Effector memory CD4-positive, alpha-beta T cell (primary cell): ENCODE data around the gene RIIAD1.
"Not testable (repeated sequence)": the region's sequence is repeated elsewhere in the genome, so short reads cannot be mapped to it uniquely, and the experiment has no call there.

Source experiments
- DNase-seq, 3 donors: peaks; one replicate each; pipeline ENCODE4 v3.0.0-alpha.2; 2020
- H3K27ac ChIP-seq: 2 replicates; pipeline ENCODE4 v1.7.0; 2013; ENCODE audit warnings: mild to moderate bottlenecking, low read length, moderate library complexity; ENCODE audit not compliant: insufficient read depth, poor library complexity, severe bottlenecking
- H3K27me3 ChIP-seq: replicated peaks from 2 replicates; pipeline ENCODE4 v1.7.0; 2013; ENCODE audit warnings: mild to moderate bottlenecking, low read length; ENCODE audit not compliant: insufficient read depth, control insufficient read depth, poor library complexity, severe bottlenecking
- H3K36me3 ChIP-seq: 2 replicates; pipeline ENCODE4 v1.7.0; 2013; ENCODE audit warnings: mild to moderate bottlenecking, low read length, moderate library complexity; ENCODE audit not compliant: control insufficient read depth, insufficient read depth
- H3K4me1 ChIP-seq: 2 replicates; pipeline ENCODE4 v1.7.0; 2013; ENCODE audit warnings: low read length, mild to moderate bottlenecking; ENCODE audit not compliant: control insufficient read depth, insufficient read depth, poor library complexity, severe bottlenecking
- H3K4me3 ChIP-seq: 2 replicates; pipeline ENCODE4 v1.7.0; 2013; ENCODE audit warnings: low read length, low read depth, mild to moderate bottlenecking; ENCODE audit not compliant: insufficient read depth, poor library complexity, severe bottlenecking
- H3K9me3 ChIP-seq: 2 replicates; pipeline ENCODE4 v1.7.0; 2013; ENCODE audit warnings: mild to moderate bottlenecking, low read length, moderate library complexity; ENCODE audit not compliant: control insufficient read depth

RIIAD1 gene

GRCh38 chr1:151760597-151761385 is 39.5 kb downstream of the RIIAD1 start:
- H3K27ac ChIP-seq, result no peak overlapping the region
- H3K4me1 ChIP-seq, result peaks cover 10% of the 10 kb centered on the region
- no peak for DNase-seq
- no peak overlapping the region for H3K4me3 ChIP-seq
- H3K27me3 ChIP-seq, result no peaks in the 10 kb centered on the region
- H3K36me3 ChIP-seq, result peaks cover 37% of the 10 kb centered on the region
- H3K9me3 ChIP-seq, result no peaks in the 10 kb centered on the region

DNA sequence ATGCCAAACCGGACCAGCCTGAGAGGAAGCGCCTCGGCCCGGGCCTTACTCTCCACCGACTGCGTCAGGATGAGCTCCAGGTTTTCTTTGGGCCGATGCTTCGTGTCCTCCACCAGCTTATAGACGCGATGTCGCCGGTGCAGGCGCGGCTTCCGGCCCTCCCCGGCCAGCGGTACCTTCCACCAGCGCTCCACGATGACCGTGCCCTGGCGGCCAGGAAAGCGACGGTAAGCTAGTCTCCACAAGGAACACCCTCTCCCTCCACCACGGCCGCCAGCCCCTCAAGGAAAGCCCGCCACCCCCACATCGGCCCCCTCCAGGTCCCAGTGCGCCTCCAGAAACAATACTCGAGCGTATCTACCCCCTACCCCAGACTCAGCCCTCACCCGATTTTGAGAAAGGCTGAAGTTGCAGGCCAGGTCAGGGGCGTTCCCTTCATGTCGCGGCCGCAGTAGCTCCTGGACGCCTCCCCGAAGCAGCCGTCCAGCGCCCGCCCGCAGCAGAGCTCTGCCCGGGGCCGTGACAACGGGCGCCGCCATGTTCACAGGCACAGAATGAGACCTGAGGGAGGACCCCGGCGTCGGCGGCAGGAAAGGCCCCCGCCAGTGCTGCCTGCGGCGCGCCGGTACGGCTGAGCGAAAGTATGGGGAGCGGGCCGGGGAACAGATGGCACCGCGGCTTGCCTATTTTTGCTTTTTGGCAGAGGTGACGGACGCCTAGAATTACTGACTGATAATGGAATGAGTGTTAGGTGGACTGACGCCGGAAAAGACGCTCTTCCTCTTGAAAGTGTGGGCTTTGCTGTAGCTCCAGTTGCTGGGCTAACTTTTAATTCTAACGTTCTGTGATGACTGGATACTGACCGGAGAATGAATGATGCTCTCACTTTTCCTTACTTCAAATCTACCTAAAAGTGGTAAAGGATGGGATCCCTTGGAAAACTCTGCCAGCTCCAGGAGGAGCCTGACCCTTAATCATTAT is 41.9 kb downstream of the RIIAD1 start, which contains the start of gene MRPL9:
Gene MRPL9, minus strand, starts transcription at position 556 of the 981 bp plus-strand sequence. Its CDS starts 17 bp downstream, at position 539.
- peak within 1 kb of the TSS; percentile 78 for H3K27ac ChIP-seq
- no peaks in the 10 kb centered on the region for H3K9me3 ChIP-seq
- peak; percentile 61 to 73 (median 72) for DNase-seq
- H3K36me3 ChIP-seq, result peaks cover 29% of the 10 kb centered on the region
- peak within 1 kb of the TSS; percentile 97 for H3K4me3 ChIP-seq
- peaks cover 10% of the 10 kb centered on the region for H3K4me1 ChIP-seq
- H3K27me3 ChIP-seq, result no peaks in the 10 kb centered on the region

- Histone ChIP-seq H3K36me3 (peaks cover 29% of the 10 kb centered on the region), H3K4me1 (peaks cover 10% of the 10 kb centered on the region), H3K4me3 (peak overlapping the region; percentile 97), H3K9me3 (no peaks in the 10 kb centered on the region), H3K27ac (peak overlapping the region; percentile 78), H3K27me3 (no peaks in the 10 kb centered on the region)
- DNase-seq, result no peak
Measured at GRCh38 chr1:151763990-151764389, 42.7 kb downstream of the RIIAD1 start.

DNA sequence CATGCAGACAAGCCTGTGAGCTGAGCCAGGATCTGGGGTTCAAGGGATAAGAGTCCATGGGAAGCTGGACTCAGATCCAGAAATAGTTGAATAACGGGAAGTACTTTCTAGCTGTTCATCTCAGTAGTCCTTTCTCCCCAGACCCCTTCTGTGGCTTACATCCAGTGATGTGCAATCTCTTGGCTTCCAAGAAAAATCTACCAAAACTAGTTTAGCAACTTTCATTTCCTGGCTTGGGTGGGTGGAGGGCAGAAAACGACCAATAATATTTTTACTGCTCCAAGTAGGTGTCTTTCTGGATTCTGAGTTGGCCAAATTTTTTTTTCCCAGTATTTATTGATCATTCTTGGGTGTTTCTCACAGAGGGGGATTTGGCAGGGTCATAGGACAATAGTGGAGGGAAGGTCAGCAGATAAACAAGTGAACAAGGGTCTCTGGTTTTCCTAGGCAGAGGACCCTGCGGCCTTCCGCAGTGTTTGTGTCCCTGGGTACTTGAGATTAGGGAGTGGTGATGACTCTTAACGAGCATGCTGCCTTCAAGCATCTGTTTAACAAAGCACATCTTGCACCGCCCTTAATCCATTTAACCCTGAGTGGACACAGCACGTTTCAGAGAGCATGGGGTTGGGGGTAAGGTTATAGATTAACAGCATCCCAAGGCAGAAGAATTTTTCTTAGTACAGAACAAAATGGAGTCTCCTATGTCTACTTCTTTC is 47.2 kb downstream of the RIIAD1 start:
- H3K36me3 ChIP-seq, DNase-seq, H3K9me3 ChIP-seq, H3K27me3 ChIP-seq, H3K4me1 ChIP-seq, H3K27ac ChIP-seq, H3K4me3 ChIP-seq: not testable (repeated sequence)

DNA sequence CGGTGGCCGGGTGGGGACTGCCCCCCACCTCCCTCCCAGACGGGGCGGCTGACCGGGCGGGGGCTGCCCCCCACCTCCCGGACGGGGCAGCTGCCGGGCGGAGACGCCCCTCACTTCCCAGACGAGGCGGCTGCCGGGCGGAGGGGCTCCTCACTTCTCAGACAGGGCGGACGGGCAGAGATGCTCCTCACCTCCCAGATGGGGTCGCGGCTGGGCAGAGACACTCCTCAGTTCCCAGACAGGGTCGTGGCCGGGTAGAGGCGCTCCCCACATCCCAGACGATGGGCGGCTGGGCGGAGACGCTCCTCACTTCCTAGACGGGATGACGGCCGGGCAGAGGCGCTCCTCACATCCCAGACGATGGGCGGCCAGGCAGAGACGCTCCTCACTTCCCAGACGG is 47.9 kb downstream of the RIIAD1 start:
- not testable (repeated sequence) for H3K4me1 ChIP-seq, H3K4me3 ChIP-seq, H3K27me3 ChIP-seq, H3K27ac ChIP-seq, DNase-seq, H3K9me3 ChIP-seq
- H3K36me3 ChIP-seq, result peaks cover 11% of the 10 kb centered on the region

DNA sequence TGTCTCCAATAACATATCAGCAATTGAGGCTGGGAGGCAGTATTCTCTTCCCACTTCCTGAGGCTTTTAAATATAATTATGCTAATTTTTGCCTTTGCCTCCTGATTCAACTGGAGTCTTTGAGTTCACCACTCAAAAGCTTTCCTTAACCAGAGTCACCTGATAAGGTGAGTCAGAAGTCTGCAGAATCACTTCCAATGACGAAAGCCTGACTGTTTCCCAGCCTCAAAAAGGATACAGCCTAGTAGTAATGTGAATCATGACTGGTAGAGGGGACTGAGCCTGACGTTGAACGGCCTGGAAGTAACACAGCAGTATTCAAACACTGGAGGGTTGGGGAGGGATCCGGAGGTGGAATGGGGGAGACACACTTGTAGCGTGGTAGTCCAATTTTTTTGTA is 52.4 kb downstream of the RIIAD1 start:
- no peaks in the 10 kb centered on the region for H3K27me3 ChIP-seq
- H3K4me1 ChIP-seq, result no peaks in the 10 kb centered on the region
- H3K36me3 ChIP-seq, result peaks cover 50% of the 10 kb centered on the region
- no peak overlapping the region for H3K27ac ChIP-seq
- DNase-seq, result no peak
- H3K4me3 ChIP-seq, result no peak overlapping the region
- no peaks in the 10 kb centered on the region for H3K9me3 ChIP-seq

DNA sequence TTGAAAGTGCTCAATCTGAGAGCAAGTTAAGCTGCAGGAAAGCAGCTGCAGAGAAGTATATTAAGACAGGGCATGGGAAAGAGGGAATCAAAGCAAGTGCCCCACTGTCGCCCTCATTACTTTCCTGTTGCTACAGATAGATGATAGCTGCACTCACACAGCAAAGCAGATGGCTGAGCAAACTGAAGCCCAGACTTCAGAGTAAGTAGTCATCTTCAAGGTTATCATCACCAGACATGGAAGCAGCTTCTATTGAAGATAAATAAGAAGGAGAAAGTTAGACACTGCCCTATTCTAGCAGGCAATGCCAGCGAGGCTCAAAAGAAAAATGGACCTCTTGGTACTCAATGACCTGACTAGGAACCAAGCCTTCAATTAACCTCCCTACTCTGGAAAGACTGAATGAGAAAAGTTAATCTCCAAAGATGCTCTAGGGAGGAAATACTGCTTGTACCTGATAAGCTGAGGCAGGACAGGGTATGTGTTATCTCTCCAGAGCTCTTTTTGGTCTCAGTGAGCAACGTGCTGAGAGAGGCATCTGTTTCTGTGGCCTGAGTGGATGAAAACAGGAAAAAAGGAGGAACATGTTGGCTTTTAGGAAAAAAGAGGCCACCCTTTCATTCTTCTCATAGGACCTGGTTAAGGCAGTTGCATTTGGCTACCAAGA is 53.1 kb downstream of the RIIAD1 start:
- no peak overlapping the region for H3K27ac ChIP-seq
- DNase-seq, result no peak
- peaks cover 57% of the 10 kb centered on the region for H3K36me3 ChIP-seq
- no peaks in the 10 kb centered on the region for H3K27me3 ChIP-seq
- H3K4me3 ChIP-seq, result no peak overlapping the region
- no peaks in the 10 kb centered on the region for H3K4me1 ChIP-seq
- H3K9me3 ChIP-seq, result no peaks in the 10 kb centered on the region

DNA sequence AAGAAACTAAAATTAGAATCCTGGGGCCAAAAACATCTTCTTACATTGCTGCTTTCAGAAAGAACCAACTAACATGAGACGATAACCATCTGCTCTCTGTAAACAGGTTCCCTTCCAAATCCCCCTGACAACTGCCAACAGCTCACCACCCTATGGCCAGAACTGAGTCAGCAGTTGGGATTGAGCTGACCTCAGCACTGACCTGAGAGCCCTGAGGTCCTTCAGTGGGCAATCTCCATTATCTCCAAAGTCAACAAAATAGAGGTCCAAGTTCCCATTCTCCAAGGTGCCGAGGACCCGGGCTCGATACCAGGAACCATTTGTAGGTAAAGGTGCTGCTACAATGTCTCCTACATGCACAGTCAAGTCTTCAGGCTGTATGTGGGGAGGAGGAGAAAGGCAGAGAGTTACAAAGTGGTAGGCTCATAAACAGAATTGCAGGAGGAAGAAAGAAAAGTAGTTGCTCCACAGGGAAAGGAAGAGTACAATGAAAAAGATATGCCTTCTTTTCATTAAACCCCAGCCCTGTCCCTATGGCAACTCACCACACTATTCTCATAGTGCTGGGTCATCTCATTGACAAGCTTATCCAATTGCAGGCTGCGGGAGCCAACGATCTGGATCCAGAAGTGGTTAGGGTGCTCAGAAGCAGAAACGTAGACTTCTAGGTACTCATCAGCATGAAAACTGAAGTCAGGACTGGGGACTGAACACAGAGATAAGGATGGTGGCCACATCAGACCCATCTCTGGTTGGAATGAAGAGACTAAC is 54.8 kb downstream of the RIIAD1 start:
- Histone ChIP-seq H3K27ac (no peak overlapping the region), H3K9me3 (no peaks in the 10 kb centered on the region), H3K36me3 (peaks cover 67% of the 10 kb centered on the region), H3K27me3 (no peaks in the 10 kb centered on the region), H3K4me3 (no peak overlapping the region), H3K4me1 (no peaks in the 10 kb centered on the region)
- no peak for DNase-seq

DNA sequence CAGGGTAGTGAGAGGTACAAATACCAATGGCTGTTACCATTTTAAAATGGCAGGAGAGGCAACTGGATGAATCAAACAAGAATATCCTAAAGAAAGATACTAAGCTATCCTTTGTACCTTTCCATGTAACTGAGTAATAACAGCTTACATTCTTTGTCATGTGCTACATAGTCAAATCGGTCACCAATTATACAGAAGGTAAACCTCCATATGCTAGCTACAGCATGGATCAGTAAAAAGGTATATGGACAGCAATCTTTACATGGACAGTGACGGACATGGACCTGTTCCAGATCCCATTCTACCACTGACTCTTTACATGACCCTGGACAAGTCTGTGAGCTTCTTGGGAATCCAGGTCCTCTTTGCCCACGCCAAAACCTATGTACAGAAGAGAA is 55.3 kb downstream of the RIIAD1 start:
- Histone ChIP-seq H3K36me3 (peaks cover 72% of the 10 kb centered on the region), H3K27ac (no peak overlapping the region), H3K4me1 (no peaks in the 10 kb centered on the region), H3K9me3 (no peaks in the 10 kb centered on the region), H3K27me3 (no peaks in the 10 kb centered on the region), H3K4me3 (no peak overlapping the region)
- no peak for DNase-seq
